H9 (cell line): ENCODE data around the gene FAM53C. TPM values are rescaled to one million over a fixed set of nuclear protein-coding genes. Genes with fewer than 3 reads are reported as not detected.
A peak's percentile ranks its signal among the peaks of the same experiment; 100 is the strongest.

Experiments used
- DNase-seq: peaks from one replicate; pipeline ENCODE4 v3.0.0-alpha.2; 2017
- H2AFZ ChIP-seq: one replicate; pipeline ENCODE4 v1.6.1; 2013; ENCODE audit warnings: mild to moderate bottlenecking, low read length, control low read depth, moderate library complexity
- H2AK5ac ChIP-seq: 2 replicates; pipeline ENCODE4 v1.6.1; 2013; ENCODE audit warnings: low read length, control low read depth, mixed read lengths; ENCODE audit not compliant: insufficient read length
- H2BK120ac ChIP-seq: one replicate; pipeline ENCODE4 v1.6.1; 2013; ENCODE audit warnings: low read depth, mild to moderate bottlenecking, low read length, control low read depth, inconsistent platforms; ENCODE audit not compliant: poor library complexity, severe bottlenecking
- H2BK12ac ChIP-seq: 2 replicates; pipeline ENCODE4 v1.6.1; 2013; ENCODE audit warnings: low read length, control low read depth, mixed read lengths, low read depth; ENCODE audit not compliant: insufficient read length
- H2BK15ac ChIP-seq: 2 replicates; pipeline ENCODE4 v1.6.1; 2013; ENCODE audit warnings: low read depth, low read length, control low read depth
- H2BK20ac ChIP-seq: one replicate; pipeline ENCODE4 v1.6.1; 2013; ENCODE audit warnings: low read depth, mild to moderate bottlenecking, low read length, control low read depth, inconsistent platforms; ENCODE audit not compliant: poor library complexity, severe bottlenecking
- H2BK5ac ChIP-seq: 2 replicates; pipeline ENCODE4 v1.6.1; 2013; ENCODE audit warnings: low read length, control low read depth, mixed read lengths; ENCODE audit not compliant: insufficient read length
- H3K14ac ChIP-seq: 2 replicates; pipeline ENCODE4 v1.6.1; 2013; ENCODE audit warnings: low read length, control low read depth; ENCODE audit not compliant: insufficient read depth
- H3K18ac ChIP-seq: 2 replicates; pipeline ENCODE4 v1.6.1; 2013; ENCODE audit warnings: low read depth, mild to moderate bottlenecking, mixed read lengths, low read length, control low read depth; ENCODE audit not compliant: insufficient read length
- H3K23ac ChIP-seq: 2 replicates; pipeline ENCODE4 v1.6.1; 2013; ENCODE audit warnings: low read length, control low read depth, mixed read lengths, low read depth; ENCODE audit not compliant: insufficient read length
- H3K23me2 ChIP-seq: 2 replicates; pipeline ENCODE4 v1.6.1; 2013; ENCODE audit warnings: low read depth, mild to moderate bottlenecking, mixed read lengths, low read length, control low read depth; ENCODE audit not compliant: insufficient read length, poor library complexity, severe bottlenecking
- H3K27ac ChIP-seq: 2 replicates; pipeline ENCODE4 v1.5.1; 2013; ENCODE audit warnings: low read length, control low read depth, mixed read lengths, low read depth; ENCODE audit not compliant: insufficient read length
- H3K27me3 ChIP-seq: 2 replicates; pipeline ENCODE4 v1.6.1; 2013; ENCODE audit warnings: low read length, control low read depth, inconsistent platforms; ENCODE audit not compliant: insufficient read depth
- H3K4ac ChIP-seq: 2 replicates; pipeline ENCODE4 v1.6.1; 2013; ENCODE audit warnings: low read depth, mild to moderate bottlenecking, control low read depth, inconsistent platforms, low read length, moderate library complexity
- H3K4me1 ChIP-seq: 2 replicates; pipeline ENCODE4 v1.6.1; 2013; ENCODE audit warnings: low read length, control low read depth, inconsistent platforms; ENCODE audit not compliant: insufficient read depth
- H3K4me2 ChIP-seq: 2 replicates; pipeline ENCODE4 v1.6.1; 2013; ENCODE audit warnings: low read length, control low read depth, mixed read lengths; ENCODE audit not compliant: insufficient read length, insufficient read depth
- H3K56ac ChIP-seq: 2 replicates; pipeline ENCODE4 v1.6.1; 2013; ENCODE audit warnings: low read depth, mild to moderate bottlenecking, mixed read lengths, low read length, control low read depth; ENCODE audit not compliant: insufficient read length
- H3K79me1 ChIP-seq: 2 replicates; pipeline ENCODE4 v1.6.1; 2013; ENCODE audit warnings: low read depth, mild to moderate bottlenecking, moderate library complexity, low read length, control low read depth, inconsistent platforms; ENCODE audit not compliant: insufficient read depth, poor library complexity, severe bottlenecking
- H3K79me2 ChIP-seq: 2 replicates; pipeline ENCODE4 v1.6.1; 2013; ENCODE audit warnings: low read length, control low read depth, inconsistent platforms; ENCODE audit not compliant: insufficient read depth
- H3K9ac ChIP-seq: 2 replicates; pipeline ENCODE4 v1.6.1; 2013; ENCODE audit warnings: low read length, control low read depth, mixed read lengths; ENCODE audit not compliant: insufficient read length; ENCODE audit errors: extremely low read depth
- H3K9me3 ChIP-seq: one replicate; pipeline ENCODE4 v1.6.1; 2013; ENCODE audit warnings: low read depth, low read length, inconsistent platforms; ENCODE audit not compliant: control insufficient read depth
- H3T11ph ChIP-seq: one replicate; pipeline ENCODE4 v1.6.1; 2013; ENCODE audit warnings: mild to moderate bottlenecking, low read length, control low read depth, inconsistent platforms
- H4K20me1 ChIP-seq: one replicate; pipeline ENCODE4 v1.6.1; 2013; ENCODE audit not compliant: control insufficient read depth, insufficient read length, insufficient read depth
- H4K5ac ChIP-seq: 2 replicates; pipeline ENCODE4 v1.6.1; 2013; ENCODE audit warnings: low read depth, mild to moderate bottlenecking, mixed read lengths, low read length, control low read depth; ENCODE audit not compliant: insufficient read length
- H4K8ac ChIP-seq: replicated peaks from 2 replicates; pipeline ENCODE4 v1.6.1; 2013; ENCODE audit warnings: low read length, control low read depth, mixed read lengths, low read depth; ENCODE audit not compliant: insufficient read length
- H4K91ac ChIP-seq: 2 replicates; pipeline ENCODE4 v1.6.1; 2013; ENCODE audit warnings: low read depth, mild to moderate bottlenecking, moderate library complexity, mixed read lengths, low read length, control low read depth; ENCODE audit not compliant: insufficient read length
- H3K27ac Mint-ChIP-seq, 3 experiments: 2 replicates in 2 of 3; 3 replicates in 1 of 3; pipeline ENCODE4 v1.8.0; 2020 to 2021; ENCODE audit warnings: mixed read lengths in 3 of 3, mild to moderate bottlenecking in 1 of 3, moderate library complexity in 1 of 3
- H3K27me3 Mint-ChIP-seq: 2 replicates; pipeline ENCODE4 v1.8.0; 2021; ENCODE audit warnings: low read depth, mild to moderate bottlenecking, moderate library complexity, mixed read lengths
- H3K36me3 Mint-ChIP-seq, 3 experiments: 2 replicates in 2 of 3; 3 replicates in 1 of 3; pipeline ENCODE4 v1.8.0; 2020 to 2021; ENCODE audit warnings: low read depth in 3 of 3, mixed read lengths in 3 of 3; ENCODE audit not compliant: insufficient read depth in 1 of 3
- H3K4me1 Mint-ChIP-seq, 2 experiments: 2 replicates each; pipeline ENCODE4 v1.8.0; 2020; ENCODE audit warnings: mixed read lengths in 2 of 2
- H3K4me3 Mint-ChIP-seq, 2 experiments: 2 replicates in 1 of 2; 3 replicates in 1 of 2; pipeline ENCODE4 v1.8.0; 2020 to 2021; ENCODE audit warnings: mild to moderate bottlenecking in 2 of 2, mixed read lengths in 2 of 2, moderate library complexity in 1 of 2
- H3K9me3 Mint-ChIP-seq, 2 experiments: 2 replicates in 1 of 2; 3 replicates in 1 of 2; pipeline ENCODE4 v1.8.0; 2020; ENCODE audit warnings: mild to moderate bottlenecking in 2 of 2, mixed read lengths in 2 of 2, moderate library complexity in 1 of 2
- total RNA-seq: library from RNA; stranded (reverse); gene quantifications from 2 replicates; pipeline ENCODE4 v1.2.1, GENCODE V29; 2021
- TF ChIP-seq, protein P1 (sequence below): fragments of 200-600 bp; sonication (generic); conservative IDR thresholded peaks from 3 replicates; pipeline ENCODE4 v1.8.0; 2021; ENCODE audit warnings: antibody characterized with exemption, mild to moderate bottlenecking

The FAM53C gene
- total RNA-seq, 1 experiment from 2014 or later: 59.6 TPM

DNA sequence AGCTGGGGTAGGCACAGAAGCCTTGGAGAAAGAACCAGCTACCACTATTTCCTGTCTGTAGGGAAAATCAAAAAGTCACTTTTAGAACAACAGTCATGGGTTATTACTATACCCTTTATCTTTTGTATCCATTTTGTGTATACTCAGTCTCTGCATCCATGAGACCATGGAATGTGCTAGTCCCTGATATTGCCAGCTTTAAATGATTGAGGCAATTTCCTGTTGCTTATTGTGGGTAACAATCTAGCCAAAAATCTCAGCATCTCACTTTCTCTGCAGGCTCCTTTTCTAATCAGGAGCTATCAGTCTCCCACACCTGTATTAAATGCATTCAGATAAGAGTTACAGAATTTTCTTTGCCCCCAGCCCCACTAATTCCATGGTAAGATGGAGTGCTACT lies 13.5 kb downstream of the FAM53C start:
- H3K4me2 ChIP-seq: no peak overlapping the region
- no peak overlapping the region for H2BK12ac ChIP-seq
- no peak overlapping the region for H2BK20ac ChIP-seq
- no peak overlapping the region for H3K18ac ChIP-seq
- H3K14ac ChIP-seq: no peak overlapping the region
- Mint-ChIP-seq H3K4me3 (peak overlapping the region; percentile 76 to 88; a peak in 2 of 5 replicates), H3K9me3 (peaks cover 0 to 4% of the 10 kb centered on the region in 2 experiments; a peak in 1 of 5 replicates), H3K27me3 (no peaks in the 10 kb centered on the region), H3K4me1 (peaks cover 24 to 28% of the 10 kb centered on the region in 2 experiments), H3K27ac (no peak overlapping the region; a peak in 1 of 7 replicates), H3K36me3 (peaks cover 19 to 44% (median 33%) of the 10 kb centered on the region in 3 experiments)
- no peaks in the 10 kb centered on the region for H3K27me3 ChIP-seq
- no peak overlapping the region for H3K4ac ChIP-seq
- no peak overlapping the region for H3K9ac ChIP-seq
- H4K20me1 ChIP-seq: no peaks in the 10 kb centered on the region
- no peak overlapping the region for H4K8ac ChIP-seq
- H3K9me3 ChIP-seq: no peaks in the 10 kb centered on the region
- H3T11ph ChIP-seq: no peak overlapping the region
- no peaks in the 10 kb centered on the region for H3K79me1 ChIP-seq
- peaks cover 15% of the 10 kb centered on the region; the same call in 1 of the 2 replicates for H3K79me2 ChIP-seq
- TF ChIP-seq, protein P1, sequence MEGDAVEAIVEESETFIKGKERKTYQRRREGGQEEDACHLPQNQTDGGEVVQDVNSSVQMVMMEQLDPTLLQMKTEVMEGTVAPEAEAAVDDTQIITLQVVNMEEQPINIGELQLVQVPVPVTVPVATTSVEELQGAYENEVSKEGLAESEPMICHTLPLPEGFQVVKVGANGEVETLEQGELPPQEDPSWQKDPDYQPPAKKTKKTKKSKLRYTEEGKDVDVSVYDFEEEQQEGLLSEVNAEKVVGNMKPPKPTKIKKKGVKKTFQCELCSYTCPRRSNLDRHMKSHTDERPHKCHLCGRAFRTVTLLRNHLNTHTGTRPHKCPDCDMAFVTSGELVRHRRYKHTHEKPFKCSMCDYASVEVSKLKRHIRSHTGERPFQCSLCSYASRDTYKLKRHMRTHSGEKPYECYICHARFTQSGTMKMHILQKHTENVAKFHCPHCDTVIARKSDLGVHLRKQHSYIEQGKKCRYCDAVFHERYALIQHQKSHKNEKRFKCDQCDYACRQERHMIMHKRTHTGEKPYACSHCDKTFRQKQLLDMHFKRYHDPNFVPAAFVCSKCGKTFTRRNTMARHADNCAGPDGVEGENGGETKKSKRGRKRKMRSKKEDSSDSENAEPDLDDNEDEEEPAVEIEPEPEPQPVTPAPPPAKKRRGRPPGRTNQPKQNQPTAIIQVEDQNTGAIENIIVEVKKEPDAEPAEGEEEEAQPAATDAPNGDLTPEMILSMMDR: no peak
- no peak overlapping the region for H2BK120ac ChIP-seq
- no peak overlapping the region for H2AFZ ChIP-seq
- H3K23ac ChIP-seq: no peak overlapping the region
- no peak overlapping the region for H4K91ac ChIP-seq
- H4K5ac ChIP-seq: no peak overlapping the region
- no peak for DNase-seq
- H2BK5ac ChIP-seq: no peak overlapping the region
- no peak overlapping the region for H3K56ac ChIP-seq
- peaks cover 9% of the 10 kb centered on the region for H3K23me2 ChIP-seq
- H3K4me1 ChIP-seq: peaks cover 6% of the 10 kb centered on the region
- H2AK5ac ChIP-seq: no peak overlapping the region
- H3K27ac ChIP-seq: no peak overlapping the region
- no peak overlapping the region for H2BK15ac ChIP-seq
